GM18508 (cell line): ENCODE data around the gene FOXE3.
"Not testable (repeated sequence)": the region's sequence is repeated elsewhere in the genome, so short reads cannot be mapped to it uniquely, and the experiment has no call there.

Experiments
- ATAC-seq: cut with Tn5 transposase; IDR thresholded peaks from one replicate; pipeline ENCODE4 v1.9.1; 2021; ENCODE audit warnings: moderate number of reproducible peaks; ENCODE audit not compliant: insufficient read depth, unreplicated experiment

The FOXE3 gene

DNA sequence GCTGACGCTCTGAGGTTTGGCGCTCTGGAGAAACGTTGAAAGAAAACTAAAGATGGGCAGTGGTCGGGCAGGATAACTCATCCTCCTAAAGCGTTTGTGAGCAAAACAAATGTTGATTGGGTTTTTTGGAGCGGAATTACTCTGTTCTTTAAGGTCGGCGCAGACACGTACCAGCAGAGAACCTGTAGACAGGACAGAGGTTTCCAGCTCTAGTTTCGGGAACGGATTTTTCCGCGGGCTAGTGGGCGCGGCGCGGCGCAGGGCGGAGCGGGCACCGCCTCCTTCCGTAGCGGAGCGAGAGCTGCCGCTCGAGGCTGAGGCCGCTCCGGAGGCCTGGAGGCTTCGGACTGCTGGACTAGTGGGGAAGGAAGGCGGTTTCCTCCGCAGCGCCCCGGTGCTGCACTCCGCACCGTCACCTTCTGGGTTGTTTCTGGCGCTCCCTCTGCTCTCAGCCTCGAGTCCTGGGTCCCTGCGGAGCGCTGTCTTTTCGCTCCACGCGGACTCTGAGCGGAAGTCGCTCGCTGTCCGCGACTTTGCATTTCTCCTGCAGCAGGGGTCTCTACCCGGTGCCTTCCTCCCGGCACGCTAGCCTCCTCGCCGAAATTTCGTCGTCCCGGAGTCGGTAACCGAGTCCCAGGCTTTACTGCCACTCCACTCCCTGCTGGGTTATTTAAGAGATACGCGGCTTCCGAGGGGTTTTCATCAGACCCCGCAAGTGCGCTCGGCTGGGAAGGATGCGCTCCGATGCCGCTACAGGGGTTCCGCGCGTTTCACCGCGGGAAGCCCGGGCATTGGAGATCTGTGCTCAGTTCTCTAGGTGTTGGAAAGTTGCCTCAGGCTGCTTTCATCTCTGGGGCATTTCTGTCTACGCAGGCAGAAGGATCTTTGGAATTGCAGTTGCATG lies 28.7 kb downstream of the FOXE3 start:
- no peak for ATAC-seq

DNA sequence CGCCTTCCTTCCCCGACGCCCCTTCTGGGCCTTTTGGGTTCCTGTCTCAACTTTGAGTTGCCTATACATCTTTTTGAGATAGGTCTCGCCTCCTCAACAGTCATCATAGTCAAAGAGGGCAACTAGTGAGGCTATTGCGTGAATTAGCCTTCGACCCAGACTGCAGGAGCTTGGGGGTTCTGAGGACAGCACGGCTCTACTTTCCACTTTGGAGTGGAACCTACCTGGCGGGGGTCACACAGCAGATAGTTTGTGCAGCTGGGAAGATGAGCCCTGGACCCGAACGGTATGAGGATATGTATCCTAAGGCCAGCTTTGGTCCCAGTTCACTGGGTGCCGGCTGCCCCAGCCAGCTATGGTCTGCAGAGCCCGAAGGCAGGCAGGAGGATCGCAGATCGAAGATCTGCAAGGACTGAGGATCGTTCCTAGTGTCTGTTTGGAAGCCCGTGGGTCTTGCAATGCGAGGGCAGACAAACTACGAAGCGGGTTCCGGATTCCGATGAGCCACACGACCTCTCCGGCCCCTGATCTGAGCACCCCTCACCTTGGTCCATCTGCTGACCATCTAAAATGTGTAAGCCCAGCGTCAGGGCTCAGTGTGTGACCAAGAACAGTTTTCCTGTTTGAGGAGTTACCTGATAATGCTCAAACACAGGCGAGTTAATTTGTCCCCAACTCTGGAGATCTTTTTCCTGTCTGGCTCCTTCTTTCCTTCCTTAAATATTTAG lies 29.9 kb downstream of the FOXE3 start:
- no peak for ATAC-seq

DNA sequence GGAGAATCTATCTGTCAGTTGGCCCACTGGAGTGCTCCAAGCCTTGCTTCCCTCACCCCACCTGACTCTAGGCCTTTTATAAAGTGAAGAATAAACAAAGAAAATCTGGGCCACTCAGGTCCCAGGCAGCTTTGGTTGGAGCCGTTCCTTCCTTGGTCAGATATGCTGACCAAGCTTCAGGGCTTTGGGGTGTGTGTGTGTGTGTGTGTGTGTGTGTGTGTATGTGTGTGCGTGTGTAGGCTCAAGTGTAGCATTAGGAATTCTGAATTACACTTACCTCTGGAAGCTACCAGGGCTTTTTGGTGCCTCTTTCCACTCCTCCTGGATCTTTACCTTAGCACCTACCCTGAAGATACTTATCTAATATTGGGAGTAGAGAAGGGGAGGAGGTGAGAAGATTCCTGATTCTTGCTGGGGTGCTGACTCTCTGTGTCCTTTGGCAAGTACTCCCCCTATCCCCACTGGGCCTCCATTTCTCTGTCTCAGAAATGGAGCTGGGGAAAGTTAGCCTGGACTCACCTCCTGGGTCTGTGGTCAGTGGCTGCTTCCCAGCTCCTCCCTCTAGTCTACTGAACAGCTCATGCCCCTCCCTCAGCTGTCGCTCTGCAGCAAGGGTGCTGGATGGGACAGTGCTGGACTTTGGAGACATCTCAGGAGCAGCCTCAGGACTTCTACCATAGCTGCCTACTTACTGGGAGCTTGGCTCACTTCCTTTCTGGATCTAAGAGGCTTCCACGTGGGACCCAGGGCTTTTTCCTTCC lies 32.6 kb downstream of the FOXE3 start:
- ATAC-seq = no peak

DNA sequence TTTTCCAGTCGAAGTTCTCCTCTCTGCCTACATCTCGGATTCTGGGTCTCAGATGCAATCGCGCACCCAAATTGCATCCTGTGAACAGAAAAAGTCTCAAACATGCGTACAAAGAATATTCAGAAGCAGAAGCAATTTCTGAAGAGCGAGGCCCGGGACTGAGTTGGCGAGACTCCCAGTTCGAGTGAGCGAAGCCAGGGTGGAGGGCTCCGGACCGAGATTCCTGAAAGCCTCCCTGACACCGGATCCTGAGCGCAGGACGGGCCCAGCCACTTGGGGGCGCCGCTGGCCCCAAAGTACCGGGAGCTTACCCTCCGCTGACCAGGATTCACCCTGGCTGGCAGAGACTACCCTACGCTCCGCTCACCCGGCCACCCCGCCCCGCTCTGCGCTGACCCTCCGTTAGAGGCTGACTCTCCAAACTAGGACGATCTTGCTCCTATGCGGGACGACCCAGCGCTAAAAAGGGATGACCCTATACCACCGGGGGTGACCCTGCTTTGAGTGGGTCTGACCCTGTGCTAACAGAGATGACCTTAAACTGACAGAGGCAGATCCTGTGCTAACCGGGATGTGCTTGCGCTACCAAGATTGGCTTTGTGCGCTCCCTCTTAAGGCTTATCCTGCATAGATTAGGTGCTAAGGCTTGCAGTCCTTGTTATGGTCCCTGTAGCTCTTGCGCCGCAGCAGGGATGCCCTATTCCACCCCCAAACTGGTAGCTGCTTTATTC lies 33.9 kb downstream of the FOXE3 start:
- ATAC-seq = no peak

DNA sequence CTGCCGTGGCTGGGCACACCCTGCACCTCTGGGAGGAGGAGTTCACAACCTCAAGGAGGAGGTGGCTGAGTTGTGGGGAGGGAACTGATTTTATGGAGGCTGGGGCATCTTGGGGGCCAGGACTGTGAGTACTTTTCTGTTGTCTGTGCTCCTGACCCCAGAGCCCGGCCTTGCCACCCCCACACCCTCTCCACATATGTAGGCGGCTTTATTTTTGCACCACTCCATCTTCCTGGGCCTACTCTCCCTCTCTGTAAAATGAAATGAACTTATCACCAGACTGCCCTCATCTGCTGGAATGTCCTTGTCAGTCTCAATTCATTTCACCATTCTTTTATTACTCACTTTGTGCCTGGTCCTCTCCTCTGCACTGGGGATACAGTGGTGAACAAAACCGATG lies 34.5 kb downstream of the FOXE3 start:
- ATAC-seq = no peak

DNA sequence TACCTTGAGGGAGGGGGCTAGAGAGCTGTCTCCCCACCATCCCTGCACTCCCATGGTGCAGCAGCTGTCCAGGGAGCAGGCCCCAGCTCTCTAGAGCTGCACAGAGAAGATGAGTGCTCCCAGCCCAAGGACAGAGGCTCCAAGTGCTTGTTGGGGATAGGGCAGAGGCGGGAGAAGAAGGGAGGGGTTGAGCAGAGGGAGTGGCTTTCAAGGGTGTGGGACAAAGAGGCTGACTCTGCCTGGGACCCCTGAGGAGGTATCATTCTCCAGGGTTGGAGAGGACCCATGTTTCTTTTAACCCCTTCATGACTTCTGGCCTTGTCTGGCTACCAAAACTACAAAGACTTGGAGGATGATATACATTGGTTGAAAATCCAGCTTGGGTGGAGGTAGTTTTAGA lies 36.3 kb downstream of the FOXE3 start:
- no peak for ATAC-seq

DNA sequence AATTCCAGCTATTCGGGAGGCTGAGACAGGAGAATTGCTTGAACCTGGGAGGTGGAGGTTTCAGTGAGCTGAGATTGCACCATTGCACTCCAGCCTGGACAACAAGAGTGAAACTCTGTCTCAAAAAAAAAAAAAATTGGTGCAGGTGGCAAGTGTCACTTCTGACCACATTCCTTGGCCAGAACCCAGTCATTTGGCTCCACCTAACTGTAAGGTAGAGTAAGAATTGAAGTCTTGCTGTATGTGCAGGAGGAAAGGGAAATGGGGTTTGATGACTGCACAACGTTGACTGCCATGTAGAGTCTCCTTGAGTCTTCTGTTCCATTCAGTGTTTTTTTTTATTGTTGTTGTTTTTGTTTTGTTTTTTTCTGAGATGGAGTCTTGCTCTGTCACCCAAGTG lies 37.8 kb downstream of the FOXE3 start:
- ATAC-seq = not testable (repeated sequence)

DNA sequence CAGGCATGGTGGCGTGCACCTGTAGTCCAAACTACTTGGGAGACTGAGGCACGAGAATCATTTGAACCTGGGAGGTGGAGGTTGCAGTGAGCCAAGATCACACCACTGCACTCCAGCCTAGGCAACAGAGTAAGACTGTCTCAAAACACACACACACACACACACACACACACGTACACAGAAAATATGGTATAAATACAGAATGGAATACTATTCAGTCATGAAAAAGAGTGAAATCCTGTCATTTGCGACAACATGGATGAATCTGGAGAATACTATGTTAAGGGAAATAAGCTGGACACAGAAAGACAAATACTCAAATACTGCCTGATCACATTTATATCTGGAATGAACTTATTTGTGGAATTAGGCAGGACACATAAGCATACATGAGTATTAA lies 40.2 kb downstream of the FOXE3 start:
- ATAC-seq = no peak

DNA sequence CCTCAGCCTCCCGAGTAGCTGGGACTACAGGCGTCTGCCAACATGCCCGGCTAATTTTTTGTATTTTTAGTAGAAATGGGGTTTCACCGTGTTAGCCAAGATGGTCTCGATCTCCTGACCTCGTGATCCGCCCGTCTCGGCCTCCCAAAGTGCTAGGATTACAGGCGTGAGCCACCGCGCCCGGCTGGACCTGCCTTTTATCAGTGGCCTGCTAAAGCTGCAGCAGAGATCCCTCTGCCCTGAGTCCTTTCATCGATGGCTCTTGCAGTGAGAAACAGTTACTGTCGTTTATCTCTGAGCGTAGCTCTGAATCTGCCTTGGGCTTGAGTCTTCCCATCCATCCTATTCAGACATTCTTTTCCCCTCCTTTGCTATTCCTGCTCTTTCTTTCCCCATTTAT lies 41.5 kb downstream of the FOXE3 start:
- not testable (repeated sequence) for ATAC-seq

DNA sequence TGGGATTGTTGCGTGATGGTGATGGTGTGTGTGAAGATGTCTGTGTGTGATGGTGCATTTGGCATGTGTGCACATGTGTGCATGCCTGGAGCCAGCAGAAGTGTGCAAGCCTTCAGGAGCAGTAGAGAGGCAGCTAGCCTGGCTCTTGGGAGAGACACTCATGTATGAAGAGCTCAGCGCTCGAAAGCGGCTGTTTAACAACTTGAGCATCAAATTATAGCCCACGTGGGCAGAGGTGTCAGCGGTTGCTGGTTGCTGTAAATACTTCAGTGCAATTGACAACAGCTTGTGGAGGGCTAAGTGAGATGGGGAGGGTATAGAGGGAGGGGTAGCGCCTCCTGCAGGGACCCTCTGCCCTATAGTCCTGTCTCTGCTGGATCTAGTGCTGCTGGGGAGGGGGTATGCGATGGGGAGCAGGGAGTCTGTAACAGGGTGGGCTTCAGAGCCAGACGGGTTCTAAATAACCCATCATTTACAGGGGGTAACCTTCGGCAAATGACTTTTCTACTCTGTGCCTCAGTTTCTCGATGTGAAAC lies 43.2 kb downstream of the FOXE3 start:
- no peak for ATAC-seq

DNA sequence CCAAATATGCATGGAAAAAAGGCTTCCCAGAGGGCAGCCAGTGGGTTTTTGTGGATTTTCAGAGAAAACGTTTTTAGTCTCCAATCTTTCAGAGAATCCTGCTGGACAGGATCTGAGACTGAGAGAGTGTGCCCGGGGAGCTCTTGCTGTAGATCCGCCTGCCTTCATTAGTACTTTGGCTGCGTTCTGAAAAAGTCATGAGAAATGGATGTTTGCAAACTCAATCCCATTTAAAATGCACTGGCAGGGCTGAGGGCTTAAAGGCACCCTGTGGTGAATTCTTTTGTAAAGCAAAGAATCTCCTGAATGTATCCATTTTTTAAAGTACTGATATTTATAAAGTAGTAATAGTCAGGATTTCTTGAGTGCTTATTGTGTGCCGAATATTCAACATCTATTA lies 44.0 kb downstream of the FOXE3 start:
- no peak for ATAC-seq

DNA sequence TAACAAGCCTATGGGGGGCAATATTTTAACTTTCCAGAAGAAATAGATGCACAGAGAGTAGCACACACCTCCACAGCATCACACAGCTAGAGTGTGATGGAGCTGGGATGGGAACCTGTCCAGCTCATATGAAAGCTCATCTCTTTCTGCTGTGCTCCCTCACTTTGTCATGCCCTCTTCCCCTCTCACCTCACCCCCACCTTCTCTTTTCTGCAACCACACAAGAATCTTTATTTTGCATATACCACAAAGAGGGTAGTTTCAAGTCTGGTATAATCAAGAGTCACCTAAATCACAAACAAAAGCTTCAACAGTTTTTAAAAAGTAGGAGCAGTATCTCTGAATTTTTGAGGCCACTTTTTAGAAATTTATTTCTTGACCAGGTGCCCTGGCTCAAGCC lies 44.4 kb downstream of the FOXE3 start:
- ATAC-seq = no peak

DNA sequence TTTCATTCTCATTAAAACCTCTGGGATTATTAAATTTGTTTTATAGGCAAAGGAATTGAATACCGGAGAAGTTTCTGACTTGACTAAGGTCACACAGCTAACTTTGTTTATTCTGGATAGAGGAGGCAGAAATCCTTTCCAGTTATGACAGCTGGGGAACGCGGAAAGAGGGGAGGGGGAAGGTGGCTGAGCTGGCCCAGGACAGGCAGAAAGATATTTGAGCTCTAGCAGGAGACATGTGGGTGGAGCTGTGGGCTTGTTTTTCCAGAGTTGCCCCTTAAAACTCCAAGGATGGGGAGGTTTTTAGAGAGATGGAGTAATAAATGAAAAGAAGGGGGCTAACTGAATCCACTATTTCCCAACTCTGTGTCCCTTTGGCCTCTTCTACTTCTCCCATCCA lies 49.5 kb downstream of the FOXE3 start:
- no peak for ATAC-seq
